ENCODE data around the gene METTL15. TPM values are rescaled to one million over a fixed set of nuclear protein-coding genes. Genes with fewer than 3 reads are reported as not detected.

METTL15 gene
- total RNA-seq, 1 experiment from 2014 or later: 9.1 TPM

GRCh38 chr11:28077521-28077920, 30.7 kb upstream of the METTL15 start:
- Histone ChIP-seq H2AFZ (ENCODE audit: low read length) (no peak overlapping the region), H3K4ac (ENCODE audit: low read depth, low read length) (no peak overlapping the region), H3K79me1 (ENCODE audit: insufficient read depth, low read depth, low read length, poor library complexity, severe bottlenecking) (no peaks in the 10 kb centered on the region), H4K91ac (ENCODE audit: insufficient read length, low read depth, low read length) (no peak overlapping the region), H3K56ac (ENCODE audit: insufficient read length, low read depth, low read length) (no peak overlapping the region), H3T11ph (ENCODE audit: low read length) (no peak overlapping the region), H4K20me1 (ENCODE audit: control insufficient read depth, insufficient read depth, insufficient read length) (no peaks in the 10 kb centered on the region), H2BK12ac (ENCODE audit: insufficient read length, low read depth, low read length) (no peak overlapping the region), H3K27me3 (ENCODE audit: insufficient read depth, low read length) (no peaks in the 10 kb centered on the region), H4K5ac (ENCODE audit: insufficient read length, low read depth, low read length) (no peak overlapping the region), H3K9me3 (ENCODE audit: control insufficient read depth, low read depth, low read length) (no peaks in the 10 kb centered on the region), H3K14ac (ENCODE audit: insufficient read depth, low read length) (no peak overlapping the region), H3K4me1 (ENCODE audit: insufficient read depth, low read length) (no peaks in the 10 kb centered on the region), H2BK15ac (ENCODE audit: low read depth, low read length) (no peak overlapping the region), H3K9ac (ENCODE audit: extremely low read depth, insufficient read length, low read length) (no peak overlapping the region), H2BK5ac (ENCODE audit: insufficient read length, low read length) (no peak overlapping the region), H2BK120ac (ENCODE audit: low read depth, low read length, poor library complexity, severe bottlenecking) (no peak overlapping the region), H3K79me2 (ENCODE audit: insufficient read depth, low read length) (no peaks in the 10 kb centered on the region), H3K27ac (ENCODE audit: insufficient read length, low read depth, low read length) (no peak overlapping the region), H2BK20ac (ENCODE audit: low read depth, low read length, poor library complexity, severe bottlenecking) (no peak overlapping the region), H3K23ac (ENCODE audit: insufficient read length, low read depth, low read length) (no peak overlapping the region), H3K23me2 (ENCODE audit: insufficient read length, low read depth, low read length, poor library complexity, severe bottlenecking) (no peaks in the 10 kb centered on the region), H4K8ac (replicated peaks; ENCODE audit: insufficient read length, low read depth, low read length) (no peak overlapping the region), H2AK5ac (ENCODE audit: insufficient read length, low read length) (no peak overlapping the region), H3K4me2 (ENCODE audit: insufficient read depth, insufficient read length, low read length) (no peak overlapping the region), H3K18ac (ENCODE audit: insufficient read length, low read depth, low read length) (no peak overlapping the region)
- no CpG with 5 or more reads among the region's 3 CpGs for WGBS (ENCODE audit: extremely low coverage, insufficient read length, low lambda C conversion rate)
- Mint-ChIP-seq H3K4me1 (no peaks in the 10 kb centered on the region), H3K27ac (no peak overlapping the region), H3K4me3 (no peak overlapping the region), H3K27me3 (ENCODE audit: low read depth) (no peaks in the 10 kb centered on the region), H3K9me3 (no peaks in the 10 kb centered on the region), H3K36me3 (ENCODE audit: insufficient read depth in 1 of 3, low read depth in 3 of 3) (peaks cover 0 to 41% (median 25%) of the 10 kb centered on the region in 3 experiments; a peak in 5 of 7 replicates)
- TF ChIP-seq CTCF (conservative IDR thresholded peaks at IDR 0.05): no peak
- no peak for DNase-seq
